GM23338 (cell line): Measurements from ENCODE around the gene SERPINE2.

Experiments used
- CREB1 ChIP-seq: fragments of 250-450 bp; sonication (Bioruptor Pico); IDR thresholded peaks from 2 replicates; pipeline ENCODE4 v1.5.0; 2020; ENCODE audit warnings: low read depth, mild to moderate bottlenecking, moderate library complexity
- CTCF ChIP-seq, 2 experiments: fragments of 200-600 bp in 1 of 2; sonication (generic) in 1 of 2; conservative IDR thresholded peaks; 2 replicates each; pipeline versions ENCODE4 v1.5.1 to v1.6.1; 2016 to 2017; ENCODE audit warnings: antibody characterized with exemption in 2 of 2, low read depth in 2 of 2, mild to moderate bottlenecking in 2 of 2, moderate library complexity in 1 of 2
- EZH2phosphoT487 ChIP-seq: fragments of 200-600 bp; sonication (generic); IDR thresholded peaks from one replicate; pipeline ENCODE4 v1.8.1; 2018; ENCODE audit warnings: antibody characterized with exemption; ENCODE audit not compliant: unreplicated experiment
- REST ChIP-seq: IDR thresholded peaks from one replicate; pipeline ENCODE4 v1.6.1; 2018; ENCODE audit warnings: antibody characterized with exemption; ENCODE audit not compliant: unreplicated experiment

GRCh38 chr2:224077773-224078507, 38.9 kb upstream of the SERPINE2 start:
- TF ChIP-seq CTCF (conservative IDR thresholded peaks at IDR 0.05; ENCODE audit: low read depth in 2 of 2) (no peak), CREB1 (CRISPR knock-in tag) (no peak), EZH2phosphoT487 (no peak), REST (no peak)
